ENCODE data around the gene POTEF.
"Not testable (repeated sequence)": the region's sequence is repeated elsewhere in the genome, so short reads cannot be mapped to it uniquely, and the experiment has no call there.

The POTEF gene

GRCh38 chr2:130160131-130160530 is 31.1 kb upstream of the POTEF start:
- CTCF ChIA-PET: no interaction called here
- POLR2A ChIA-PET: no interaction called here
- DNase-seq (ENCODE audit: extremely low spot score): no peak
- TF ChIP-seq CTCF (IDR thresholded peaks at IDR 0.05; ENCODE audit: control extremely low read depth, extremely low read depth, low read depth, missing control alignments): no peak

GRCh38 chr2:130159376-130159775 is 30.4 kb upstream of the POTEF start:
- CTCF ChIA-PET: interaction anchor here (1.5 kb wide), 1 partner anchor 11 kb away, joined by 4 read pairs; no protein-coding TSS in a partner anchor
- DNase-seq (ENCODE audit: extremely low spot score); POLR2A ChIA-PET: not testable (repeated sequence)

- no peak for TF ChIP-seq CTCF (IDR thresholded peaks at IDR 0.05; ENCODE audit: control extremely low read depth, extremely low read depth, low read depth, missing control alignments)
- CTCF ChIA-PET: interaction anchor here (1.3 to 1.5 kb wide), 3 partner anchors 12 to 23 kb away, joined by 3 to 5 read pairs (median 4); partner anchors contain the start of gene SMPD4
- POLR2A ChIA-PET: no interaction called here
- no peak for DNase-seq (ENCODE audit: extremely low spot score)
Observed at GRCh38 chr2:130158631-130159030, 29.6 kb upstream of the POTEF start.

GRCh38 chr2:130157825-130158514 is 28.9 kb upstream of the POTEF start:
- peak; percentile 61 for DNase-seq (ENCODE audit: extremely low spot score)
- peak; percentile 39 for TF ChIP-seq CTCF (IDR thresholded peaks at IDR 0.05; ENCODE audit: control extremely low read depth, extremely low read depth, low read depth, missing control alignments)
- CTCF ChIA-PET: interaction anchor here (1.3 to 1.5 kb wide), 3 partner anchors 13 to 23 kb away, joined by 3 to 5 read pairs (median 4); partner anchors contain the start of gene SMPD4
- POLR2A ChIA-PET: not testable (repeated sequence)

GRCh38 chr2:130157354-130157753 is 28.3 kb upstream of the POTEF start:
- CTCF ChIA-PET: interaction anchor here (1.4 kb wide), 1 partner anchor 22 kb away, joined by 3 read pairs; no protein-coding TSS in a partner anchor
- DNase-seq (ENCODE audit: extremely low spot score); POLR2A ChIA-PET: not testable (repeated sequence)

- TF ChIP-seq CTCF (IDR thresholded peaks at IDR 0.05; ENCODE audit: control extremely low read depth, extremely low read depth, low read depth, missing control alignments): no peak
- ChIA-PET CTCF (no interaction called here), POLR2A (no interaction called here)
- DNase-seq (ENCODE audit: extremely low spot score): no peak
Observed at GRCh38 chr2:130156624-130157004, 27.6 kb upstream of the POTEF start.

GRCh38 chr2:130155956-130156623 is 27.1 kb upstream of the POTEF start:
- peak; percentile 50 for TF ChIP-seq CTCF (IDR thresholded peaks at IDR 0.05; ENCODE audit: control extremely low read depth, extremely low read depth, low read depth, missing control alignments)
- ChIA-PET POLR2A (interaction anchor here (0.6 kb wide), 1 partner anchor 13 kb away, joined by 4 read pairs; no protein-coding TSS in a partner anchor), CTCF (interaction anchor here (0.8 kb wide), 1 partner anchor 177 kb away, joined by 5 read pairs; no protein-coding TSS in a partner anchor)
- DNase-seq (ENCODE audit: extremely low spot score): peak; percentile 34

Data from GM10248 (cell line).